ENCODE measurements around the gene PRKCE.

PRKCE gene

DNA sequence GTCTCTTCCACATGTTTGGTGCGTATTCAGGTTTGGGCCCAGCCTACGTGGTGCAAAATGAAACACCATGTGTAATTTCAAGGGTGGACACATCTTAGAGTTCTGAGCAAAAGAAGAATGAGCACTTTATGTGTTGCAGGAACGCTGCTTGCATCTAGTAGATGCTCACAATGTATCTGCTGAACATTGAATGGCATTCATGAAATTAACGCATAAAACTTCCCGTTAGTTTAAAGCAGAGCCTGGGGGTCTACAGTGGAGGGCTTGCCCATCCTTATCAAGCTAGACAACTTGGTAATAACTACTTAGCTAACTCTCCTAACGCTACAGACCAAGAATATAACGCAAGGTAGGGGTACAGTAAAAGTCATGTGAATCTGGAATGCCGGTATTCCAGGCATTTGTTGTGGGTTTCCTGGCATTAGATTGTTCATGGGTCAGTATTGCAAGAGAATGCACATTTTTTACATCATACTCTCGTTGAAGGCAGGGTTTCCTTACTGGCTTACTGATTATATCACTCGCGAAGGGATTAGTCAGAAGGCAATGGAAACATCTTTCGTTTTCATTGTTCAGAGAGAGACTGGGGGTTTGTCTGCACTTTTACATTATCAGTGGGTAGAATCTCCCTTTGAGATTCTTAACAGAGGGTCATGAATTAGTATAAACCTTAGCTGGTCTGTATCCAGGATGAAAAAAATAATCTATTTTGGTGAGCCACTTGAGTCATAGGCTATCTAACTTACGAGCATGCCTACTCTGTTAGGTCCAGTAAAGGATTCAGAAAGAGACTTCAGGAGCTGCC, 416.2 kb downstream of the PRKCE start:
- DNase-seq = peak; percentile 83 to 93

DNA sequence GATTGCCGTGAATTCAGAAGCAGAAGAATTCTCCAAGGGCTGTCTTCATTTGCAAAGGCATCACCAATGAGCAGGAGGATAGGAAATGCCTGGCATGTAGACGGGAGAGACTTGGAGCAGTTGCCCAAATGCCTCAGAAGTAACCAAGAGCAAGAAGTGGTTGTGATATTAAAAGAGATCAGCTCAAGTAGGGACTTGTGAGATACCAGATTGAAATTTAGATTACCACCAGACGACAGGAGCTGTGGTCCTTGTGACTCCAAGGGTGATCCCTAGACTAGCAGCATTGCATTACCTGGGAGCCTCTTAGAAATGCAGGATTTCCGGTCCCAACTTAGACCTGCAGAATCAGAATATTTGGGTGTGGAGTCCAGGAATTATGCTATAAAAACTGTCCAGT, 417.2 kb downstream of the PRKCE start:
- peak in 1 of 2 experiments; percentile 18 for DNase-seq

DNA sequence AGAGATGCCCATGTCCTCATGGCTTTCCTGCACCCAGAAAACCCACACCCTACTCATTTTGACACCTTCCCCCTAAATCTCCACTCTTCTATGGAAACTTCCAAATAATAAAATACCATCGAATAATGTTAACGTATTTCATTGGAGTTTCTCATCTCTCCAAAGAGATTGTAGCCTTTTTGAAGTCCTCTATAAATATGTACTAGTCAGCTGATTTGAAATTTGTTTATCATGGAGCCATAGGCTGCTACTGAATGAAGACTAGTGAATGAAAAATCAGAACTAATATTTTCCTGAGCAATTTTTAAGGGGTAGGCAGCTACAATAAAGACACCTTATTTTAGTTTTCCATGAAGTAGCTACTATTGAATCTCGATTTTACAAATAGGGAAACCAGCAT, 419.6 kb downstream of the PRKCE start:
- no peak for DNase-seq

DNA sequence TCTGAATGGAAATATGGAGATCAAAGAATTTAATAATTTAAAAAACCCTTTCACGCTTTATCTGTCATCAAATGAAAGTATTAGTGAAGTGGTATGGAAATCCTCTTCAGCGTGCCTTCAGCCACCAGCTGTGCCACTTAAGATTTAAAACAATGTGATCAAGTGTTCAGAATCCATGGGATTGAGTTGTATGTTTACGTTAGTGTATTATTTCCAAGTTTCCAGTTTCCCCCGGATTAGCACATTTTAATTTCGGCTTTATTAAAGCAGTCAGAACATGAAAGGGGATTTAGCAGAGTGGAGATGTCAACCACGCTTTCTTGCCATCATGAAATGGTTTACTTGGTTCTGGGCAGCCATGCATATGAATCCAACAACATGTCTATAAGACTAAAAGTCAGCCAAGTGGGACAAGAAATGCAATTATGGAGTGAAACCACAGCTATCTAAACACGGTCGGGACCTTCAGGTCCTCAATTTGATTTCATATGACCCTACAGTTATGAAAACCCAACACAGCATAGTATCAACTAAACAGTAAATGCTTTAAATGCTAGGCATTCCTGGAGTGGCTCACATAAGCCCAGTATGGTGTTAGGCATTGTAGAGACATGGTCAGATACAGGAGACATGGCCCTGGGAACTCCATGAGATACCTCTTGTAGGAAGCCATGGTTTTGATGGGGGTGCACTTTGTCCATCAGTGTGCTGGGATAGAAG, 420.8 kb downstream of the PRKCE start:
- DNase-seq = peak in 1 of 2 experiments; percentile 45

DNA sequence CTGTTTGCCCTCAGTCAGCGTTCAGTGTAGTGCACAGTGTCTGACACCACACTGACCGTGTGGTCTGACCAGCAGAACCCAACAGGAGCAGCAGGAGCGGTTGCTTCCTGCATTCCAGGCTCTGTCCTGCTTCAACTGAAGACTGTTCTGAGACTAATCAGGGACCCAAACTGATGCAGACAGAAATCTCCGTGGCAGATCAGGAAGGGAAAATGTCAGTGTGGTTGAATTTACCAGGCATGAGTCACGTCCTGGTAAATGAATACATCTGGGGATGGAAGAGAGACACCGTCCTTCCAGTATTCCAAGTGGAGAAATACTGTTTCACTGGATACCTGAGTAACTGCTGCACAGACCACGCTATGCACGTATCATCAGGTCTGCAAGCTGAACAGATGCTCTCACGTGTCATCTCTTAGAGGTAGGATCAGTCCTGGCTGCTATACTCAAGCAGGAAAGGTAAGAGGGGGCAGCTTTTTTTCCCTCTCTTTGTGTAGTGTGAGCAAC, 422.1 kb downstream of the PRKCE start:
- peak; percentile 84 to 96 for DNase-seq

DNA sequence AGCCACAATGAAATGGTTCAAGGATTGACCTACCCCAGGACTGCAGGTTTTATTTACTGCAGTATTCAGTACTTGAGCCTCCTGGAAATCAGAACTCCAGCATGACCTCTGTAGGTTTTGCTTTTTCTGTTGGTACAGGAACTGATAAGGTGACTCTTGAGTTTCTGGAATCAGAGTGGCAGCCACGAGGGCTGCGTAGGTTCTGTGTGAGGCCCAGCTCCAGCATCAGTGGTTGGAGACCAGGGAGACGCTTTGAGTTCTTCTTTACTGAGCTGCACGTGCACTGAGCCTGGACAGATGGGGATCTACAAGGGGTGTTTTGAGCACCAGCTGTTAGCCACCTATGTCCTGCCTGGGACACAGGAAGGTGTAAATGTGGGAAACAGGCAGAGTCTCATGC, 423.0 kb downstream of the PRKCE start:
- DNase-seq = peak in 1 of 2 experiments; percentile 46

DNA sequence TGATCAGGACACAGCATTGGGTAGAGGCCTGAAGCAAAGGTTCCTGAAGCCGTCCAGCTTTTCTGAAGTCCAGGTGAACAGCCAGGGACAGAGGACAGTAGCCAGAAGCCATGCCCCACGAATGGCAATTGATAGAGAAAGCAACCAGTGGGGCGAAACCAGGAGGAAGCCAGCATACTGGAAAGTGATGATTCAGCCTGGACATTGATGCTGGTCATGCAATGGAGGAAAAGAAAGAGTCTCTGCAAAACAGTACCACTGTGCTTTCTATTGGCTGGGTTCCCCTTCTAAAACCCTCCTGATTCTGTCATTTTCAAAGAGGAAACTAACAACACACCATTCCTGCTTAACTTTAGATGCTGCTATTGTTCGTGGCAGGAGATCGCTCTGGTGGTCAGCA, 424.4 kb downstream of the PRKCE start:
- DNase-seq = no peak

DNA sequence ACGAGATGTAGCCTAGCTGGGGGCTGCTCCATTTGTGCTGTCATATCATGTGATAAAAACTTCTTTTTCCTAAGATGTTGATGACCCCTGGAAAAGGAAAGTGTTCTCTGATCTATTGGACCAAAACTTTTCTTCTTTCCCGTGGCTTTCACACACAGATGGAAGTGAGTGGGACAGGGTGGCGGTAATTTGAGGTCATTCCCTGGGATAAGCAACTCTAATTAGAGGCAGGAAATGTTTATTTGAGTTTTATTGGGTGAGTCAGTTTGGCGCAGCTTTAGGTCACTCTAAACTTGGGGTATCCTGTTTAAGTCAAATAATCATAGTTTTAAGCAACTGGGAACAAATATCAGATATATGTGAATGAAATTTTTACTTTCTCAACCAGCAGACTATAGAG, 424.8 kb downstream of the PRKCE start:
- DNase-seq = no peak

DNA sequence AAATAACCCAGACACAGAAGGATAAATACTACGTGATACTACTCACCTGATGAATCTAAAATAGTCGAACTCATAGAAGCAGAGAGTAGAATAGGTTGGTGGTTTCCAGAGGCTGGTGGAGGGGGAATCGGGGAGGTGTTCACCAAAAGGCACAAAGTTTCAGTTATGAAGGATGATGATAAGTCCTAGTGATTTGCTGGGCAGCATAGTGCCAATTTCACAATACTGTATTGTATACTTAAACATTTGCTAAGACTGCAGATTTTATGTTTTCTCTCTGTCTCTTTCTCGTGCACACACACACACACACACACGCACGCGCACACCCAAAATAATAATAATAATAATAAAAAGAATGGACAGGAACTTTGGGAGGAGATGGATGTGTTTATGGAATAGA, 425.4 kb downstream of the PRKCE start:
- DNase-seq = no peak

DNA sequence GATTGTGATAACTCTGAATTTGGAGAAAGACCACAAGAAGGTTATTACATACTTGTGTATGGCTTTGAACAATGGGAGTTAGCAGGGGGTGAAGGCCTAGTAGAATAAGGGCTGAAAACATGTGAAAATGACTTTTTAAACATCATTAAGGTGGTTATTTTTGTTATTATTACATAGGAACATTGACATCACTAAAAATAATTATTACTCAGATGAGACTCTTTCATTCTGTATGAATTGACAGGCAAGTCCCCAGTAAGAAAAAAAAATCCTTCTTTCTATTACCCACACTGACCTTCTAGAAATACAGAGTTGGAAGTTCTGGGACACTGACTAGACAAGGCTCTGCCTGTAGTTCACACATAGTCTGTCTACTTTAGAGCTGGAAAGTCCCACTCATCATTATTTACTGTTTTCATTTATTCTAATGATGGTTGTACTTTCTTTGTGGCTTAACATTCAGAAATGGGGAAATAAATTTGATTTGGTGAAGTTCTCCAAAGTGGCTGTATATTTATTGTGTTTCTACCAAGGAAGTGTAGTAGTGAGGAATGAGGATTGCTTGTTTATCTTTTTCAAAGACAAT, 426.1 kb downstream of the PRKCE start:
- DNase-seq = no peak

DNA sequence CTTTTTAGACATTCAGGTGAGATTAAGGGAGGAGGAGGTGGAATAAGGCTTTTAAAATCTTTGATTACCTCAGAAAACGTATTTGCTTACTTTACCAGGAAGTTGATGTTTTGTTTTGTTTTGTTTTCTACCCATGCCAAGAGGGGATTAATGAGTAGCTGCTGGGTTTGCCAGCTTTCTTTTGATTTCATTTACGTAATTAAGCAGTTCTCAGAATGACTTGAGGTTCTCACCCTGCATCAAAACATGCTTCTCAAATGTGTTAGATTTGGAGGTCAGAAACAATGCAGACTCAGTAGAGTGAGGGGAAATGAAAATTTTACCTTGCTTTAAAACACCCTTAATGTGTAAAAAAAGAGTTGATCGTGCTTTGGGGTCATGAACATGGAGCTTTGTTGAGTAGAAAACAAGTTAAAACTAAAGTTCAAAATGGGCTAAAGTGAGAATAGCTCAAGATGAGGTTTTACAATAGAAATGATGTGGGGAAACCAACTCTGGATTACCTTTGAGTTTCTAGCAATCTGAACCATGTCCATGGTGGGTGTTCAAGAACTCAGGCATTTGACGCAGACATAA, 428.6 kb downstream of the PRKCE start:
- no peak for DNase-seq

DNA sequence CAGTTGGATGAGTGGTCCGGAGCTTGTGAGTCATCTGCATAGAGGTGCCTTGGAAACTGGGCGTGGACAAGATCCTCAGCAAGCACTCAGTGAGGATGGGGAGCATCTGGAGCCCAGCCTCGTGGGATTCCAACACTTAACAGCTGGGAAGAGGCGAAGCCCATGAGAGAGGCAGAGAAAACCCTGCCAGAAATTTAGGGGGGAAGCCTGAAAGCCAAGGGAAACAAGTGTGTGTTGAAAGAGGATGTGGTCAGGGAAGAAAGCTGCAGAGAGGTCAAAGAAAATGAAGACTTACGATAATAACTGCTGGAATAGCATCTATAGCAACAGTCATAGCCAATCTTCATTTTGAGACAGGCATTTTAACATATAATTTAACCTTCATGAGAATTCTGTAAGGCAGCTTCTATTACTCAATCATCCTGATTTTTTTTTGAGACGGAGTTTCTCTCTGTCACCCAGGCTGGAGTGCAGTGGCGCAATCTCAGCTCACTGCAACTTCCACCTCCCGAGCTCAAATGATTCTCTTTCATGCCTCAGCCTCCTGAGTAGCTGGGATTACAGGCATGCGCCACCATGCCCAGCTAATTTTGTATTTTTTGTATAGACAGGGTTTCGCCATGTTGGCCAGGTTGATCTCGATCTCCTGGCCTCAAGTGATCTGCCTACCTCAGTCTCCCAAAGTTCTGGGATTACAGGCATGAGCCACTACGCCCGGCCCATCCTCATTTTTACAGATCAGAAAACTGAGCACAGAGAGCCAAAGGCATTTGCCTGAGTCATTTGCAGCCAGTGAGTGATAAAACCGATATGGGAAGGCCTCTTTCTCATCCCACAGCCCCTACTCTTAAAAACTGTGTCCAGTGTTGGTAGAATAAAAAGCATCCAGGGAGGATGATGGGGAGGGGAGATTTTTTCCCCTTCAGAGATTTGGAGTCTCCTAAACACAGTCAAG, 431.3 kb downstream of the PRKCE start:
- DNase-seq = peak in 1 of 2 experiments; percentile 47

DNA sequence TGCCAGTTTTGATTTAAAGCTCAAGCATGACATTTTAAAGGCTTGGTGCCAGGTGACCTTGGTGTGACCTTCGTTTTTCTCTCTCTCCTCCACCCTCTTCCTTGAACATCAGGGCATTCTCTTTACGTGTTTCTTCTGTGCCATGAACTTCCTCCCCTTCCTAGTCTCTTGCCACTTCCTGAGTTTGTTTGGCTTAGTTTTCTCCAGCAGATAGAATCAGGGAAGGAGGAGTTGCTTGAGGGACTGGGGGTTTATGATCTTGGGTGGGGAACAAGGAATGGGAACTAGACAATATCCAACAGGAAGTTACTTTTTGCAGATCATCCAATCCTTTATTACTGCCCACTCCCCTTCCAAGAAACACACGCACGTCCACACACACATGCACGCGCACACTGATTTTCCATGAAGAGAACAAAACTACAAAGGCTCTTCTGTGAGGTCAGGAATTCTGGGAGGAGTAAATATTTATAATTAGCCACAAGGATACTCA, 435.1 kb downstream of the PRKCE start:
- no peak for DNase-seq

DNA sequence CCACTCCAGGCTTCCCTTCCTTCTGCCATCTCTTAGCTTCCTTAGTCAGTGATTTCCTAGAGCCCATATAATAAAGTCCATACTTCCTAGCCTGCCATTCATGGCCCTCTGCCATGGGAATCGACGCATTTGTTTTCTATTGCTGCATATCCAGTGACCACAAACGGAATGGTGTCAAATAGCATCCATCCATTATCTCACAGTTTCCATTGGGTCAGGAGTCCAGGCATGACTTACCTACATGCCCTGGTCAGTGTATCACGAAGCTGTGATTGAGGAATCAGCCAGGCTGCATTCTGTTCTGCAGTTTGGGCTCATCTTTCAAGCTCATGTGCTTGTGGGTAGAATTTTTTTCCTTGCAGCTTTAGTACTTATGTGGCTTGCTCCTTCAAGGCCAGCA, 436.0 kb downstream of the PRKCE start:
- DNase-seq = no peak

DNA sequence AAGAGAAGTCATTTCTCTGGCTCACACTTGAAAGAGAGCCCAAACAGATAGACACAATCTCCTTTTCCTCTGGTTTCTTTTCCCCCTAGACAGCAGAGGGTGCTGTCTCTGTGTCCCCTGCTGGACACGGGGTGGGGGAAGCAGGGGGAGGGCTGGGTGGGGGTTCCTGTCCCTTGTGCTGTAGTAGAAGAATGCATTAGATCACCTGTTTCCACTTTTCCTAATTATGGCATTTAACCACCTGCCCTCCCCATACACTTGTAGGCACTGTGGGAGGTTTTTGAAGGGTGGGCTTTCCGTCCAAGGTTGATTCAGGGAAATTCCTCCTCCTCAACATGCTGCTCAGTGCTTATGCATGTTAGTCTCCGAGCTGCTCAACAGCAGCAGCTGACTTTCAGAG, 439.5 kb downstream of the PRKCE start:
- no peak for DNase-seq

DNA sequence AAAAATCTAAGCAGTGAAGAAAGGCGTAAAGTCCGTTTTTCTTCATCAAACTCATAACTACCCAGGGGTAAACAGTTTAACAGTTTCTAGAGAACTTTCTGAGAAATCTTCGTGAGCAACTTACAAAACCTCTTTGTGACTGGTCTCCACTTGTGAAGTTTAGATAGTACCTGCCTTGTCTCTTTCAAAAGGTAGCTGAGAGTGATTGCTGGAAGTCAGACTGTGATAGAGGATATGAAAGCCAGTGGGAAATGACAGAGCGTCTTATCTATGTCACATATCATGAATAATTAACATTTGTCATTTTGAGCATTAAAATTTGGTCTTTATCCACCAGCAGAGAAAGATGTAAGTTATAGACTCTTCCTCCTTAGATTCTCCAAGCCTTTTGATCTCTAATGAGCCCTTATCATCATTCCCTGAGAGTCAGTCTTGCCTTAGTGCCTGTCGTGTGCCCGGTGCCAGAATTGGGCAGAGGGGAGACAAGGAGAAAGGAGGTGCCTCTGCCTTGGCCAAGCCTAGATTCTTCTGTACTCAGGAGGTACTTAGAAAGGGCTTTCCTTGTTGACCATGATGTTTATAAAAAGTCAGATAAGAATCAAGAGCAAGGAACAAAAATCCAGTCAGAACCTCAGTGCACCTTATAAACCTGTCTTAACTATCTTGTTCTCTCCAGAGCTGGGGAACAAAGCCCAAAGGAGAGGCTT, 440.6 kb downstream of the PRKCE start:
- no peak for DNase-seq

DNA sequence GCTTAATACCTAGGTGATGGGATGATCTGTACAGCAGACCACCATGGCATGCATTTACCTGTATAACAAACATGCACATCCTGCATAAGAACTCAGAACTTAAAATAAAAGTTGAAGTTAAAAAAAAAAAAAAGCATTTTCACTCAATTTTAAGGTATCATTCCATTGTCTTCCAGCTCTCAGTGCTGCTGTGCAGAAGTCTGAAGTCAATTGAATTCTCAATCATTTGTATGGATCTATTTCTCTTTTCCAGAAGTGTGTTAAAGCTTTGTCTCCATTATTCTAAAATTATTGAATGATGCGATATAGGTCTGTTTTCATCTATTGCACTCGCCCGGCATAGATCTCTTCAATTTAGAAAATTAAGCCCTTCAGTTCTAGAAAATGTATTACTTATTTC, 443.2 kb downstream of the PRKCE start:
- DNase-seq = no peak

DNA sequence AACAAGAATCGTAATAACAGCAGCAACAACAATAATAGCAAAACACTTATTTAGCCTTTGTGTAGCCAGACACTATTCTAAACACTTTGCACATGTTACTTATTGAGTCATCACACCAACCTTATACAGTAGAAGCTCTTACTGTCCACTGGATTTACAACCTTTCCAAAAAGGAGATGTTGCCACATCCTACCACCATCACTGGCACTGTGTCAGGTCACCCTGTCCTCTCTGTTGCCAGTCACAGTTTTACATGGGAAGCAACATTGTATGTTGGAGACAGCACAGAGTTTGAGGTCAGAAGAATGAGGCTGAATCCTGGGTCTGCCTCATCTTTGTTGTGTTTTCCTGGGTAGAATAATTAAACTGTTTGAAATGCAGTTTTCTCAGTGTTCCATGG, 444.4 kb downstream of the PRKCE start:
- no peak for DNase-seq

DNA sequence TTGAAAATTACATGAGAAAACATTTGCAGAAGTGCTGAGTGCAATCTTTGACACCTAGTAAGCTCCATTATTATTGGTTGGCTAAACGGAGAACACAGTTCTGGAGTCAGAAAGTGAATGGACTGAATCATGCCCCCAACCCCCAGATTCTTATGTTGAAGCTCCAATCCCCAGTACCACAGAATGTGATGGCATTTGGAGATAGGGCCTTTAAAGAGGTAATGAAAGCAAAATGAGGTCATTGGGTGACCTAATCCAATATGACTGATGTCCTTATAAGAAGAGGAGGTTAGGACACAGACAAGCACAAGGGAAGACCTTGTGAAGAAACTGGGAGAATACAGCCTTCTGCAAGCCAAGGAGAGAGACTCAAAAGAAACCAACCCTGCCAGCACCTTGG, 444.8 kb downstream of the PRKCE start:
- no peak for DNase-seq

DNA sequence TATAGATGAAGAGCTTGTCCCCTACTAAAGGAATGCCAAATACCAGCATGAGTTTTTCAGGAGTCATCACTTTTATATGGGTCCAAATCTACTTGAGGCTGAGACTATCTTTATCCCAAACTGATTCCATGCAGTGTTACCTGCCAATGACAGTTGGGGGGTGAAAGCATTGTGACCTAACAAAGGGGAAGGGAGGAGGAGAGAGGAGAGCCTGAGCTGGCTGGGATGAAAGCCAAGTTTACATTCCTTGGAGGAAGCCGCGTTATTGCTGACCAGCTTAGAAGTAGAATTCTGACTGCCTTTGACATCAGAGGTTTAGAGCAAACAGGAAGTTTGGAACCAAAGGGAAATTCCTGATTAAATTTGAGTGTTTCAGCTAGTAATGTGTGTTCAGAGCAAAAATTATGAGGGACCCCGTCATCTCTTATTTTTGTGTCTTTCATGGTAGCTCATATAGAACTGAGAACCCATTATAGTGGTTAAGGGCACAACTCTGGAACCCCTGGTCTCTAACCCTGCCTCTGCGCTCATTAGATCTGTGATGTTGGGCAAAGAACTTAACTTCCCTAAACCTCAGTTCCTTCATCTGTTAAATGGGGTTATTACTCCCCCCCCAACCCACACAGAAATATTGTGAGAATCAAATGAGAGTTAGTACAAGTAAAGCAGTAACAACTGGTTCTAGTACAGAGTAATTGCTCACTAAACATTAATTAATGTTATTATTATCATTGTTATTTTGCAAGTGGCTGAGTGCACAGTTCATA, 446.4 kb downstream of the PRKCE start:
- peak; percentile 90 to 94 for DNase-seq

DNA sequence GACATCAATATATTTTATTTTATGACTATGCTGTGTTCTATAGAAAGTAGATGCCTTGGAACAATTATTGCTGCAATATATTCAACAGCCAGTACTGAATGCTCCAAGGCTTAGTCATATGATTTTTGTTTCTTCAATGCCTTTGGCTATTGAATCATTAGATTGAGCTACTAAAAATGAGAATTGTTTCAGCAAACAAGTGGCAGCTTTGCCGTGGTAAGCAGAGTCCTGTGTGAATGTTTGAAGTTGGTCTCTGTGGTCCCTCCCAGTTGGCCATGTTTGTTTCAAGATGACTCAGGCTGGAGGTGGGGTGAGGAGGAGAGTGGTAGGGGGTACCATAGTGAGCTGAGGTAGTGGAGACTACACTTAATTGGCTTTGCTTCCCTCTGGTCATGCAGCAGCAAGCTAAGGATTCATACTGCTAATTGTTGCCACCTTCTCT, 447.2 kb downstream of the PRKCE start:
- peak; percentile 9 to 67 for DNase-seq
